Neural progenitor cell (in vitro differentiated cells): Measurements from ENCODE around the gene SIX3.

Experiments
- EZH2 ChIP-seq: fragments of 200-600 bp; sonication (generic); IDR thresholded peaks from 2 replicates; pipeline ENCODE4 v1.6.1; 2017; ENCODE audit warnings: antibody characterized with exemption, mild to moderate bottlenecking, moderate library complexity
- TF ChIP-seq, protein P1 (sequence below): fragments of 200-600 bp; sonication (generic); IDR thresholded peaks from 2 replicates; pipeline ENCODE4 v1.5.1; 2017; ENCODE audit warnings: antibody characterized with exemption, mild to moderate bottlenecking

DNA sequence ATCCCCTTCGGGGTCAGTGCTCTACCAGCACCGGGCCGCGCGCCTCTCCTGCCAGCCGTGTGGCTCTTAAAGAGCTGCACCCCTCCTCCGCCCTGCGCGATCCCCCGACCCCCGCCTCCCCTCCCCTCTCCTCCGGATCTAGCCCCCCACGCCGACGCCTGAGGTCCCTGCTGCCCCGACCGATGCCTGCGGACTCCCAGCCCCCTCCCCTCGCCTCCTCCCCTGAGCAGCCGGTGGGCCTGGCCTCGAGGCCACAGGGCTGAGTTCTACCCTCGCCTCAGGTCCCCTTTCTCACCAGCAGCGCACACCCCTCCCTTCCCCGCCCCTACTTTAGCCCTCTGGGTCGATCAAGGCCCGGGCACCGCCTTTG, 5.8 kb upstream of the SIX3 start:
- TF ChIP-seq, protein P1, sequence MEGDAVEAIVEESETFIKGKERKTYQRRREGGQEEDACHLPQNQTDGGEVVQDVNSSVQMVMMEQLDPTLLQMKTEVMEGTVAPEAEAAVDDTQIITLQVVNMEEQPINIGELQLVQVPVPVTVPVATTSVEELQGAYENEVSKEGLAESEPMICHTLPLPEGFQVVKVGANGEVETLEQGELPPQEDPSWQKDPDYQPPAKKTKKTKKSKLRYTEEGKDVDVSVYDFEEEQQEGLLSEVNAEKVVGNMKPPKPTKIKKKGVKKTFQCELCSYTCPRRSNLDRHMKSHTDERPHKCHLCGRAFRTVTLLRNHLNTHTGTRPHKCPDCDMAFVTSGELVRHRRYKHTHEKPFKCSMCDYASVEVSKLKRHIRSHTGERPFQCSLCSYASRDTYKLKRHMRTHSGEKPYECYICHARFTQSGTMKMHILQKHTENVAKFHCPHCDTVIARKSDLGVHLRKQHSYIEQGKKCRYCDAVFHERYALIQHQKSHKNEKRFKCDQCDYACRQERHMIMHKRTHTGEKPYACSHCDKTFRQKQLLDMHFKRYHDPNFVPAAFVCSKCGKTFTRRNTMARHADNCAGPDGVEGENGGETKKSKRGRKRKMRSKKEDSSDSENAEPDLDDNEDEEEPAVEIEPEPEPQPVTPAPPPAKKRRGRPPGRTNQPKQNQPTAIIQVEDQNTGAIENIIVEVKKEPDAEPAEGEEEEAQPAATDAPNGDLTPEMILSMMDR, result no peak
- TF ChIP-seq EZH2, result no peak
